OCI-LY7 (cell line): ENCODE measurements around the gene NECAB2. TPM values are rescaled to one million over a fixed set of nuclear protein-coding genes. Genes with fewer than 3 reads are reported as not detected.

Source experiments
- BruUV-seq: library from RNA; stranded (reverse); fragments of 400-500 nt; replicated peaks from 2 replicates; lab custom pipeline; 2021; lab: Mats Ljungman, UMichigan
- CTCF ChIA-PET: fragments of 300-600 bp; sonication (Branson Sonifier 250); formaldehyde crosslinking; loops from one replicate; lab custom pipeline; 2022; ENCODE audit warnings: antibody characterized with exemption; ENCODE audit not compliant: unreplicated experiment; lab: Charles Lee
- POLR2A ChIA-PET: fragments of 300-600 bp; sonication (Branson Sonifier 250); formaldehyde crosslinking; loops from one replicate; lab custom pipeline; 2022; ENCODE audit warnings: antibody characterized with exemption; lab: Charles Lee
- DNase-seq: peaks from one replicate; pipeline ENCODE4 v3.0.0-alpha.2; 2015; ENCODE audit warnings: low spot score
- H2AFZ ChIP-seq: fragments of 200-600 bp; sonication (generic), shearing (Covaris generic); 2 replicates; pipeline ENCODE4 v1.6.1; 2014; ENCODE audit warnings: mild to moderate bottlenecking, antibody characterized with exemption, low read length, moderate library complexity
- H3K27ac ChIP-seq: fragments of 200-600 bp; sonication (generic); 2 replicates; pipeline ENCODE4 v1.5.1; 2014; ENCODE audit warnings: mixed run types, low read depth, mild to moderate bottlenecking, moderate library complexity, low read length, inconsistent platforms; ENCODE audit not compliant: poor library complexity, severe bottlenecking
- H3K36me3 ChIP-seq: fragments of 200-600 bp; sonication (generic); 2 replicates; pipeline ENCODE4 v1.6.1; 2014; ENCODE audit warnings: mild to moderate bottlenecking, antibody characterized with exemption, low read length, moderate library complexity, mixed read lengths; ENCODE audit not compliant: insufficient read depth
- H3K4me1 ChIP-seq: fragments of 200-600 bp; sonication (generic); 2 replicates; pipeline ENCODE4 v1.5.1; 2014; ENCODE audit warnings: mild to moderate bottlenecking, low read length; ENCODE audit not compliant: insufficient read depth, poor library complexity, severe bottlenecking
- H3K4me2 ChIP-seq: fragments of 200-600 bp; sonication (generic); 2 replicates; pipeline ENCODE4 v1.6.1; 2014; ENCODE audit warnings: mild to moderate bottlenecking, low read length
- H3K4me3 ChIP-seq: fragments of 200-600 bp; sonication (generic); 2 replicates; pipeline ENCODE4 v1.5.1; 2014; ENCODE audit warnings: mild to moderate bottlenecking, low read depth, low read length; ENCODE audit not compliant: poor library complexity, severe bottlenecking
- H3K79me2 ChIP-seq: fragments of 200-600 bp; sonication (generic); 2 replicates; pipeline ENCODE4 v1.6.1; 2016; ENCODE audit warnings: low read depth, mild to moderate bottlenecking, low read length, moderate library complexity, mixed read lengths; ENCODE audit not compliant: insufficient read depth
- H3K9me2 ChIP-seq: fragments of 200-600 bp; sonication (generic); 2 replicates; pipeline ENCODE4 v1.6.1; 2016; ENCODE audit warnings: mild to moderate bottlenecking, low read length, mixed read lengths; ENCODE audit not compliant: insufficient read depth
- H3K9me3 ChIP-seq: fragments of 200-600 bp; sonication (generic); 2 replicates; pipeline ENCODE4 v1.6.1; 2014; ENCODE audit warnings: mild to moderate bottlenecking, mixed run types, low read length, mixed read lengths
- H4K20me1 ChIP-seq: fragments of 200-600 bp; sonication (generic); 2 replicates; pipeline ENCODE4 v1.6.1; 2014; ENCODE audit warnings: mild to moderate bottlenecking, antibody characterized with exemption, low read length, moderate library complexity, mixed read lengths; ENCODE audit not compliant: insufficient read depth
- CTCF ChIP-seq: fragments of 200-600 bp; sonication (generic); conservative IDR thresholded peaks from 2 replicates; pipeline ENCODE4 v1.5.1; 2014; ENCODE audit warnings: mild to moderate bottlenecking, antibody characterized with exemption, low read length, moderate library complexity, mixed read lengths
- EZH2phosphoT487 ChIP-seq: fragments of 200-600 bp; sonication (generic); IDR thresholded peaks from 2 replicates; pipeline ENCODE4 v1.6.1; 2018; ENCODE audit warnings: low read depth, borderline replicate concordance, mild to moderate bottlenecking, mixed run types, antibody characterized with exemption, low read length, moderate library complexity, mixed read lengths
- intact Hi-C: fragments of 100-400 bp; cut with micrococcal nuclease; formaldehyde crosslinking; loops from one replicate; pipeline ENCODE4 v1.10.0; 2022; ENCODE audit not compliant: unreplicated experiment
- total RNA-seq, 2 experiments: library from RNA; depleted of rRNA in 1 of 2; stranded (reverse); fragments of >200 nt in 1 of 2; shearing (Covaris generic) in 1 of 2; gene quantifications; 2 replicates each; pipeline ENCODE4 v1.2.3, GENCODE V29; 2014 to 2022

Gene NECAB2
- total RNA-seq, 2 experiments from 2014 or later = not detected

GRCh38 chr16:84033251-84034195 is 65.5 kb downstream of the NECAB2 start:
- H3K79me2 ChIP-seq = no peaks in the 10 kb centered on the region
- no peak overlapping the region for H3K4me3 ChIP-seq
- no peaks in the 10 kb centered on the region for H4K20me1 ChIP-seq
- CTCF ChIA-PET = no interaction called here
- H3K9me2 ChIP-seq = no peaks in the 10 kb centered on the region
- H3K36me3 ChIP-seq = no peaks in the 10 kb centered on the region
- no peak for DNase-seq
- no peaks in the 10 kb centered on the region for H3K9me3 ChIP-seq
- H3K4me1 ChIP-seq = no peaks in the 10 kb centered on the region
- no peak overlapping the region for H3K4me2 ChIP-seq
- no peak for TF ChIP-seq EZH2phosphoT487
- TF ChIP-seq CTCF = no peak
- intact Hi-C loops = no loop called here
- no peak overlapping the region for H3K27ac ChIP-seq
- no peak overlapping the region for H2AFZ ChIP-seq
- POLR2A ChIA-PET = no interaction called here
- BruUV-seq = no TSS peak

- CTCF ChIA-PET = no interaction called here
- POLR2A ChIA-PET = no interaction called here
- Histone ChIP-seq H3K9me2 (no peaks in the 10 kb centered on the region), H3K9me3 (no peaks in the 10 kb centered on the region), H2AFZ (no peak overlapping the region), H3K79me2 (no peaks in the 10 kb centered on the region), H3K36me3 (no peaks in the 10 kb centered on the region), H3K27ac (no peak overlapping the region), H3K4me1 (no peaks in the 10 kb centered on the region), H3K4me2 (no peak overlapping the region), H4K20me1 (no peaks in the 10 kb centered on the region), H3K4me3 (no peak overlapping the region)
- intact Hi-C loops = no loop called here
- no TSS peak for BruUV-seq
- no peak for DNase-seq
- no peak for TF ChIP-seq CTCF
- no peak for TF ChIP-seq EZH2phosphoT487
Measured at GRCh38 chr16:84034516-84034915, 66.5 kb downstream of the NECAB2 start.

GRCh38 chr16:84036131-84036530 is 68.1 kb downstream of the NECAB2 start:
- Histone ChIP-seq H3K4me3 (no peak overlapping the region), H2AFZ (no peak overlapping the region), H3K36me3 (no peaks in the 10 kb centered on the region), H4K20me1 (no peaks in the 10 kb centered on the region), H3K4me2 (no peak overlapping the region), H3K9me3 (no peaks in the 10 kb centered on the region), H3K79me2 (no peaks in the 10 kb centered on the region), H3K9me2 (no peaks in the 10 kb centered on the region), H3K4me1 (no peaks in the 10 kb centered on the region), H3K27ac (no peak overlapping the region)
- intact Hi-C loops = no loop called here
- no TSS peak for BruUV-seq
- no peak for TF ChIP-seq CTCF
- TF ChIP-seq EZH2phosphoT487 = no peak
- ChIA-PET POLR2A (interaction anchor here (1.2 kb wide), 1 partner anchor 16 kb away, joined by 3 read pairs; no protein-coding TSS in a partner anchor), CTCF (interaction anchor here (0.6 kb wide), 1 partner anchor 168 kb away, joined by 3 read pairs; no protein-coding TSS in a partner anchor)
- no peak for DNase-seq
